ENCODE data around the gene LIN9.

The LIN9 gene

GRCh38 chr1:226351709-226352108 lies 42.7 kb upstream of the LIN9 start:
- no peaks in the 10 kb centered on the region for H3K9me3 ChIP-seq
- no peak for TF ChIP-seq CTCF (IDR thresholded peaks at IDR 0.05)
- peaks cover 10% of the 10 kb centered on the region for H3K27me3 ChIP-seq
- H3K36me3 ChIP-seq: peaks cover 6% of the 10 kb centered on the region
- H3K4me1 ChIP-seq (ENCODE audit: control insufficient read depth in 1 of 2, insufficient read depth in 1 of 2, low read depth in 1 of 2, low read length in 1 of 2): peaks cover 0 to 3% of the 10 kb centered on the region in 2 experiments
- no peak overlapping the region for H3K4me3 ChIP-seq (ENCODE audit: low read depth in 1 of 2, low read length in 1 of 2)
- H3K27ac ChIP-seq: no peak overlapping the region

- H3K4me3 ChIP-seq (ENCODE audit: low read depth in 1 of 2, low read length in 1 of 2): no peak overlapping the region
These were observed 41.5 kb upstream of the LIN9 start for GRCh38 chr1:226350519-226350865.

GRCh38 chr1:226349801-226350518 lies 41.0 kb upstream of the LIN9 start:
- peaks cover 0 to 3% of the 10 kb centered on the region in 2 experiments for H3K4me1 ChIP-seq (ENCODE audit: control insufficient read depth in 1 of 2, insufficient read depth in 1 of 2, low read depth in 1 of 2, low read length in 1 of 2)
- peaks cover 10% of the 10 kb centered on the region for H3K27me3 ChIP-seq
- no peak overlapping the region for H3K27ac ChIP-seq
- H3K36me3 ChIP-seq: no peaks in the 10 kb centered on the region
- H3K4me3 ChIP-seq (ENCODE audit: low read depth in 1 of 2, low read length in 1 of 2): no peak overlapping the region
- H3K9me3 ChIP-seq: no peaks in the 10 kb centered on the region
- TF ChIP-seq CTCF (IDR thresholded peaks at IDR 0.05): no peak

More at GRCh38 chr1:226350519-226350865, 41.5 kb upstream of the LIN9 start:
- no peak for TF ChIP-seq CTCF (IDR thresholded peaks at IDR 0.05)
- Histone ChIP-seq H3K27ac (no peak overlapping the region), H3K36me3 (peaks cover 1% of the 10 kb centered on the region), H3K27me3 (peaks cover 10% of the 10 kb centered on the region), H3K4me1 (ENCODE audit: control insufficient read depth in 1 of 2, insufficient read depth in 1 of 2, low read depth in 1 of 2, low read length in 1 of 2) (peaks cover 0 to 3% of the 10 kb centered on the region in 2 experiments), H3K9me3 (no peaks in the 10 kb centered on the region)

- no peak overlapping the region for H3K27ac ChIP-seq
- H3K4me1 ChIP-seq (ENCODE audit: control insufficient read depth in 1 of 2, insufficient read depth in 1 of 2, low read depth in 1 of 2, low read length in 1 of 2): peaks cover 0 to 3% of the 10 kb centered on the region in 2 experiments
- peaks cover 10% of the 10 kb centered on the region for H3K27me3 ChIP-seq
- no peaks in the 10 kb centered on the region for H3K9me3 ChIP-seq
- no peak overlapping the region for H3K4me3 ChIP-seq (ENCODE audit: low read depth in 1 of 2, low read length in 1 of 2)
- no peaks in the 10 kb centered on the region for H3K36me3 ChIP-seq
- no peak for TF ChIP-seq CTCF (IDR thresholded peaks at IDR 0.05)
These were observed 40.1 kb upstream of the LIN9 start for GRCh38 chr1:226349081-226349480.

GRCh38 chr1:226344441-226345259 lies 35.7 kb upstream of the LIN9 start:
- Histone ChIP-seq H3K9me3 (no peaks in the 10 kb centered on the region), H3K4me1 (ENCODE audit: control insufficient read depth in 1 of 2, insufficient read depth in 1 of 2, low read depth in 1 of 2, low read length in 1 of 2) (no peaks in the 10 kb centered on the region), H3K36me3 (no peaks in the 10 kb centered on the region), H3K4me3 (ENCODE audit: low read depth in 1 of 2, low read length in 1 of 2) (no peak overlapping the region), H3K27ac (no peak overlapping the region), H3K27me3 (no peaks in the 10 kb centered on the region)
- no peak for TF ChIP-seq CTCF (IDR thresholded peaks at IDR 0.05)

Data from neutrophil (primary cell).